HepG2 (cell line): ENCODE measurements around the gene ZBTB46. TPM values are rescaled to one million over a fixed set of nuclear protein-coding genes. Genes with fewer than 3 reads are reported as not detected.

Source experiments
- ATAC-seq: fragments of 200-7000 bp; cut with Tn5 transposase; 3 replicates; pipeline ENCODE4 v1.9.1; 2020; ENCODE audit warnings: mild to moderate bottlenecking, moderate library complexity
- BruUV-seq: library from RNA; stranded (reverse); fragments of 400-500 nt; replicated peaks from 2 replicates; lab custom pipeline; 2021; lab: Mats Ljungman, UMichigan
- CTCF ChIA-PET: fragments of 300-600 bp; formaldehyde crosslinking; extraction: SDS; loops from one replicate; lab custom pipeline; 2021; ENCODE audit warnings: low total read pairs, inconsistent platforms, low intra/inter-chr PET ratio; lab: Yijun Ruan, JAX
- POLR2A ChIA-PET: fragments of 350-600 bp; sonication (Branson Sonifier 250); formaldehyde crosslinking; loops from one replicate; lab custom pipeline; 2020; ENCODE audit warnings: antibody characterized with exemption, inconsistent platforms; lab: Yijun Ruan, JAX
- DNase-seq: peaks from one replicate; pipeline ENCODE4 v3.0.0-alpha.2; 2015; ENCODE audit warnings: low spot score
- FAIRE-seq: peaks from 3 replicates; lab custom pipeline; 2011; peaks lifted over from hg19 to GRCh38; lab: Jason Lieb, UNC
- H2AFZ ChIP-seq: one replicate; pipeline ENCODE4 v1.6.1; 2011; ENCODE audit warnings: low read length, inconsistent platforms
- H3K27ac ChIP-seq: fragments of 300-600 bp; 3 replicates; pipeline ENCODE4 v1.8.0; 2011; ENCODE audit warnings: mixed run types, mild to moderate bottlenecking, mixed read lengths, low read length, inconsistent platforms; ENCODE audit not compliant: insufficient read depth; ENCODE audit errors: extremely low read length
- H3K27me3 ChIP-seq, 2 experiments: fragments of 200-600 bp in 1 of 2; 2 replicates in 1 of 2; 3 replicates in 1 of 2; pipeline versions ENCODE4 v1.6.0 to v1.8.0; 2011; ENCODE audit warnings: low read length in 2 of 2, mild to moderate bottlenecking in 2 of 2, moderate library complexity in 2 of 2, inconsistent platforms in 1 of 2; ENCODE audit not compliant: insufficient read depth in 2 of 2, control insufficient read depth in 1 of 2
- H3K36me3 ChIP-seq, 2 experiments: fragments of 200-600 bp in 1 of 2; replicated peaks in 1 of 2; 2 replicates in 1 of 2; 3 replicates in 1 of 2; pipeline versions ENCODE4 v1.5.1 to v1.8.0; 2011; ENCODE audit warnings: low read length in 2 of 2, inconsistent platforms in 1 of 2; ENCODE audit not compliant: insufficient read depth in 2 of 2, control insufficient read depth in 1 of 2
- H3K4me1 ChIP-seq: 2 replicates; pipeline ENCODE4 v1.5.1; 2012; ENCODE audit warnings: low read length, inconsistent platforms; ENCODE audit not compliant: insufficient read depth
- H3K4me2 ChIP-seq: 2 replicates; pipeline ENCODE4 v1.6.0; 2011; ENCODE audit warnings: low read depth, low read length, inconsistent platforms
- H3K4me3 ChIP-seq, 3 experiments: fragments of 200-600 bp in 1 of 3; sonication (generic), shearing (Covaris generic) in 1 of 3; replicated peaks in 1 of 3; 2 replicates each; pipeline ENCODE4 v1.5.1; 2011 to 2016; ENCODE audit warnings: low read length in 3 of 3, inconsistent platforms in 2 of 3, low read depth in 2 of 3, mild to moderate bottlenecking in 2 of 3, control low read depth in 1 of 3, mixed read lengths in 1 of 3; ENCODE audit not compliant: insufficient read depth in 1 of 3
- H3K79me2 ChIP-seq: one replicate; pipeline ENCODE4 v1.6.1; 2011; ENCODE audit warnings: low read length, inconsistent platforms; ENCODE audit not compliant: insufficient read depth
- H3K9ac ChIP-seq: 2 replicates; pipeline ENCODE4 v1.6.0; 2011; ENCODE audit warnings: mild to moderate bottlenecking, low read depth, low read length, inconsistent platforms; ENCODE audit not compliant: insufficient read depth
- H3K9me3 ChIP-seq: 2 replicates; pipeline ENCODE4 v1.5.1; 2012; ENCODE audit warnings: mild to moderate bottlenecking, low read length
- H4K20me1 ChIP-seq: 2 replicates; pipeline ENCODE4 v1.6.0; 2011; ENCODE audit warnings: inconsistent platforms, mild to moderate bottlenecking, low read length, moderate library complexity; ENCODE audit not compliant: insufficient read depth
- FOXC1 ChIP-seq: sonication (generic); formaldehyde crosslinking; IDR thresholded peaks from 2 replicates; pipeline ENCODE4 v1.8.0; 2022; ENCODE audit warnings: mild to moderate bottlenecking, missing genetic modification reagents, borderline replicate concordance
- KDM5B ChIP-seq: sonication (generic); formaldehyde crosslinking; IDR thresholded peaks from 2 replicates; pipeline ENCODE4 v1.4.0; 2020; ENCODE audit warnings: missing genetic modification reagents, mild to moderate bottlenecking, borderline replicate concordance
- MAF1 ChIP-seq: sonication (generic); formaldehyde crosslinking; IDR thresholded peaks from 2 replicates; pipeline ENCODE4 v1.5.0; 2020; ENCODE audit warnings: missing genetic modification reagents, borderline replicate concordance
- MTF2 ChIP-seq: sonication (generic); formaldehyde crosslinking; IDR thresholded peaks from 2 replicates; pipeline ENCODE4 v1.5.0; 2020; ENCODE audit warnings: missing genetic modification reagents, borderline replicate concordance
- PHF21A ChIP-seq: sonication (generic); formaldehyde crosslinking; IDR thresholded peaks from 2 replicates; pipeline ENCODE4 v1.5.0; 2020; ENCODE audit warnings: mild to moderate bottlenecking, missing genetic modification reagents
- POLR2A ChIP-seq, 2 experiments: IDR thresholded peaks; 2 replicates each; pipeline ENCODE4 v1.6.1; 2011; ENCODE audit warnings: low read depth in 2 of 2, low read length in 2 of 2, mild to moderate bottlenecking in 1 of 2, moderate library complexity in 1 of 2; ENCODE audit not compliant: insufficient read depth in 1 of 2
- SNRNP70 ChIP-seq: fragments of 200-400 bp; formaldehyde crosslinking; IDR thresholded peaks from 2 replicates; pipeline ENCODE4 v1.6.1; 2017; ENCODE audit warnings: mild to moderate bottlenecking, low read depth, low read length, moderate library complexity
- ZBTB42 ChIP-seq: sonication (generic); formaldehyde crosslinking; IDR thresholded peaks from 2 replicates; pipeline ENCODE4 v1.5.0; 2020; ENCODE audit warnings: mild to moderate bottlenecking, missing genetic modification reagents
- ZBTB7B ChIP-seq: sonication (generic); formaldehyde crosslinking; IDR thresholded peaks from 2 replicates; pipeline ENCODE4 v1.4.0; 2020; ENCODE audit warnings: missing genetic modification reagents
- ZFP37 ChIP-seq: sonication (generic); formaldehyde crosslinking; IDR thresholded peaks from 2 replicates; pipeline ENCODE4 v1.4.0; 2020; ENCODE audit warnings: missing genetic modification reagents, borderline replicate concordance
- ZNF629 ChIP-seq: sonication (generic); formaldehyde crosslinking; conservative IDR thresholded peaks from 2 replicates; pipeline ENCODE4 v1.5.0; 2020; ENCODE audit warnings: missing genetic modification reagents
- ZNF724P ChIP-seq: sonication (generic); formaldehyde crosslinking; IDR thresholded peaks from 2 replicates; pipeline ENCODE4 v1.8.0; 2022; ENCODE audit warnings: missing genetic modification reagents, borderline replicate concordance
- ZNF737 ChIP-seq: sonication (generic); formaldehyde crosslinking; IDR thresholded peaks from 2 replicates; pipeline ENCODE4 v1.5.0; 2020; ENCODE audit warnings: missing genetic modification reagents, mild to moderate bottlenecking, borderline replicate concordance
- WGBS: methylation state at CpG from one replicate; pipeline ENCODE4 v1.1.6; 2017; ENCODE audit warnings: low lambda C conversion rate; 5-methylcytosine and 5-hydroxymethylcytosine counted together
- in situ Hi-C: cut with HindIII; loops from 2 replicates; pipeline ENCODE4 v1.10.0; 2017; ENCODE audit warnings: low pct_unique_long_range_greater_than_20kb; ENCODE audit not compliant: extremely low pct_ligation_motif_present
- intact Hi-C: fragments of 100-400 bp; cut with micrococcal nuclease; formaldehyde crosslinking; loops from one replicate; pipeline ENCODE4 v1.10.0; 2022; ENCODE audit not compliant: unreplicated experiment
- polyA plus RNA-seq, 8 experiments: library from polyadenylated mRNA; depleted of rRNA in 3 of 8; stranded (reverse) in 7 of 8; unstranded in 1 of 8; fragments of >200 nt; fragmentation: Illumina TruSeq in 4 of 8; extraction: Trizol in 4 of 8; gene quantifications; 2 replicates each; pipeline versions ENCODE4 v1.2.1 to v1.2.3, GENCODE V29; 2011 to 2016; ENCODE audit warnings: low read depth in 4 of 8, missing spikeins in 1 of 8, mixed read lengths in 1 of 8; ENCODE audit not compliant: insufficient read depth in 1 of 8
- total RNA-seq, 5 experiments: library from RNA; depleted of rRNA; stranded (reverse); fragments of >200 nt; fragmentation: Illumina TruSeq; extraction: Trizol; gene quantifications; 2 replicates each; pipeline ENCODE4 v1.2.3, GENCODE V29; 2016; ENCODE audit warnings: low read depth in 1 of 5
- TF ChIP-seq, protein P1 (sequence below): sonication (generic); formaldehyde crosslinking; IDR thresholded peaks from 2 replicates; pipeline ENCODE4 v1.8.0; 2022; ENCODE audit warnings: mild to moderate bottlenecking, missing genetic modification reagents, moderate library complexity
- TF ChIP-seq, protein P2 (sequence below): sonication (generic); formaldehyde crosslinking; IDR thresholded peaks from 2 replicates; pipeline ENCODE4 v1.4.0; 2020; ENCODE audit warnings: missing genetic modification reagents
- TF ChIP-seq, protein P3 (sequence below): sonication (generic); formaldehyde crosslinking; IDR thresholded peaks from 2 replicates; pipeline ENCODE4 v1.4.0; 2020; ENCODE audit warnings: missing genetic modification reagents, borderline replicate concordance
- TF ChIP-seq, protein P4 (sequence below): sonication (generic); formaldehyde crosslinking; IDR thresholded peaks from 2 replicates; pipeline ENCODE4; 2020; ENCODE audit warnings: missing genetic modification reagents, mild to moderate bottlenecking, borderline replicate concordance

Gene ZBTB46
- total and polyA plus RNA-seq, 2 of the 13 experiments (the other 11 are each of a cell fraction or from before 2014, with no cell fraction given) = 1.6 to 13.5 TPM

DNA sequence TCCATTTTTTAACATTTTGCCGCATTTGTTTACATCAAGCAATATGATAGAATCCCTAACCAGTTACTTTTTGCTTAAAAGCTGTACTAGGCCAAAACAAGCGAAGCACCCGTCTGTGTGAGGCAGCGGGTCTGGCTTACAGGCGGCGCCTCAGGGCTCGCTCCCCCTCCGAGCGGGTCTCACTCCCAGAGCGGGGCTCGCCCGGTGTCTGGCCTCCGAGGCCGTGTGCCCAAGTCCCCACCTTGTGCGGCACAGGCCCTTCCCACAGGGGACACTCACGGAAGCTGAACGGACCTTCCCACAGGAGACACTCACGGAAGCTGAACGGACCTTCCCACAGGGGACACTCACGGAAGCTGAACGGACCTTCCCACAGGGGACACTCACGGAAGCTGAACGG lies 23.4 kb downstream of the ZBTB46 start:
- no peak for ATAC-seq
- H2AFZ ChIP-seq = no peak overlapping the region
- H3K9ac ChIP-seq = no peak overlapping the region
- CTCF ChIA-PET = no interaction called here
- H3K9me3 ChIP-seq = no peaks in the 10 kb centered on the region
- H3K4me3 ChIP-seq = no peak overlapping the region
- 94% methylated on average over 23 of the region's 23 CpGs for WGBS
- H4K20me1 ChIP-seq = no peaks in the 10 kb centered on the region
- FAIRE-seq = no peak
- H3K36me3 ChIP-seq = no peaks in the 10 kb centered on the region
- POLR2A ChIA-PET = interaction anchor here (0.7 kb wide), 1 partner anchor 69 kb away, joined by 3 read pairs; no protein-coding TSS in a partner anchor
- intact Hi-C loops = no loop called here
- H3K79me2 ChIP-seq = no peaks in the 10 kb centered on the region
- peaks cover 29% of the 10 kb centered on the region for H3K4me1 ChIP-seq
- no peak for DNase-seq
- no peak overlapping the region for H3K4me2 ChIP-seq
- no peaks in the 10 kb centered on the region for H3K27me3 ChIP-seq
- in situ Hi-C loops = no loop called here
- no TSS peak for BruUV-seq
- no peak overlapping the region for H3K27ac ChIP-seq
- TF ChIP-seq ZNF629 (CRISPR knock-in tag) (no peak), ZNF724P (no peak), ZFP37 (CRISPR knock-in tag) (no peak), ZBTB7B (no peak), ZBTB42 (CRISPR knock-in tag) (no peak), FOXC1 (CRISPR knock-in tag) (no peak), MAF1 (no peak), PHF21A (CRISPR knock-in tag) (no peak), ZNF737 (CRISPR knock-in tag) (no peak), MTF2 (no peak), POLR2A (IDR thresholded peaks at IDR 0.05; ENCODE audit: insufficient read depth in 1 of 2, low read depth in 2 of 2, low read length in 2 of 2) (no peak), SNRNP70 (no peak), KDM5B (CRISPR knock-in tag) (no peak)
- TF ChIP-seq, protein P1, sequence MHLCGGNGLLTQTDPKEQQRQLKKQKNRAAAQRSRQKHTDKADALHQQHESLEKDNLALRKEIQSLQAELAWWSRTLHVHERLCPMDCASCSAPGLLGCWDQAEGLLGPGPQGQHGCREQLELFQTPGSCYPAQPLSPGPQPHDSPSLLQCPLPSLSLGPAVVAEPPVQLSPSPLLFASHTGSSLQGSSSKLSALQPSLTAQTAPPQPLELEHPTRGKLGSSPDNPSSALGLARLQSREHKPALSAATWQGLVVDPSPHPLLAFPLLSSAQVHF = no peak
- TF ChIP-seq, protein P2, sequence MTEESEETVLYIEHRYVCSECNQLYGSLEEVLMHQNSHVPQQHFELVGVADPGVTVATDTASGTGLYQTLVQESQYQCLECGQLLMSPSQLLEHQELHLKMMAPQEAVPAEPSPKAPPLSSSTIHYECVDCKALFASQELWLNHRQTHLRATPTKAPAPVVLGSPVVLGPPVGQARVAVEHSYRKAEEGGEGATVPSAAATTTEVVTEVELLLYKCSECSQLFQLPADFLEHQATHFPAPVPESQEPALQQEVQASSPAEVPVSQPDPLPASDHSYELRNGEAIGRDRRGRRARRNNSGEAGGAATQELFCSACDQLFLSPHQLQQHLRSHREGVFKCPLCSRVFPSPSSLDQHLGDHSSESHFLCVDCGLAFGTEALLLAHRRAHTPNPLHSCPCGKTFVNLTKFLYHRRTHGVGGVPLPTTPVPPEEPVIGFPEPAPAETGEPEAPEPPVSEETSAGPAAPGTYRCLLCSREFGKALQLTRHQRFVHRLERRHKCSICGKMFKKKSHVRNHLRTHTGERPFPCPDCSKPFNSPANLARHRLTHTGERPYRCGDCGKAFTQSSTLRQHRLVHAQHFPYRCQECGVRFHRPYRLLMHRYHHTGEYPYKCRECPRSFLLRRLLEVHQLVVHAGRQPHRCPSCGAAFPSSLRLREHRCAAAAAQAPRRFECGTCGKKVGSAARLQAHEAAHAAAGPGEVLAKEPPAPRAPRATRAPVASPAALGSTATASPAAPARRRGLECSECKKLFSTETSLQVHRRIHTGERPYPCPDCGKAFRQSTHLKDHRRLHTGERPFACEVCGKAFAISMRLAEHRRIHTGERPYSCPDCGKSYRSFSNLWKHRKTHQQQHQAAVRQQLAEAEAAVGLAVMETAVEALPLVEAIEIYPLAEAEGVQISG = no peak
- TF ChIP-seq, protein P3, sequence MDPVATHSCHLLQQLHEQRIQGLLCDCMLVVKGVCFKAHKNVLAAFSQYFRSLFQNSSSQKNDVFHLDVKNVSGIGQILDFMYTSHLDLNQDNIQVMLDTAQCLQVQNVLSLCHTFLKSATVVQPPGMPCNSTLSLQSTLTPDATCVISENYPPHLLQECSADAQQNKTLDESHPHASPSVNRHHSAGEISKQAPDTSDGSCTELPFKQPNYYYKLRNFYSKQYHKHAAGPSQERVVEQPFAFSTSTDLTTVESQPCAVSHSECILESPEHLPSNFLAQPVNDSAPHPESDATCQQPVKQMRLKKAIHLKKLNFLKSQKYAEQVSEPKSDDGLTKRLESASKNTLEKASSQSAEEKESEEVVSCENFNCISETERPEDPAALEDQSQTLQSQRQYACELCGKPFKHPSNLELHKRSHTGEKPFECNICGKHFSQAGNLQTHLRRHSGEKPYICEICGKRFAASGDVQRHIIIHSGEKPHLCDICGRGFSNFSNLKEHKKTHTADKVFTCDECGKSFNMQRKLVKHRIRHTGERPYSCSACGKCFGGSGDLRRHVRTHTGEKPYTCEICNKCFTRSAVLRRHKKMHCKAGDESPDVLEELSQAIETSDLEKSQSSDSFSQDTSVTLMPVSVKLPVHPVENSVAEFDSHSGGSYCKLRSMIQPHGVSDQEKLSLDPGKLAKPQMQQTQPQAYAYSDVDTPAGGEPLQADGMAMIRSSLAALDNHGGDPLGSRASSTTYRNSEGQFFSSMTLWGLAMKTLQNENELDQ = no peak
- TF ChIP-seq, protein P4, sequence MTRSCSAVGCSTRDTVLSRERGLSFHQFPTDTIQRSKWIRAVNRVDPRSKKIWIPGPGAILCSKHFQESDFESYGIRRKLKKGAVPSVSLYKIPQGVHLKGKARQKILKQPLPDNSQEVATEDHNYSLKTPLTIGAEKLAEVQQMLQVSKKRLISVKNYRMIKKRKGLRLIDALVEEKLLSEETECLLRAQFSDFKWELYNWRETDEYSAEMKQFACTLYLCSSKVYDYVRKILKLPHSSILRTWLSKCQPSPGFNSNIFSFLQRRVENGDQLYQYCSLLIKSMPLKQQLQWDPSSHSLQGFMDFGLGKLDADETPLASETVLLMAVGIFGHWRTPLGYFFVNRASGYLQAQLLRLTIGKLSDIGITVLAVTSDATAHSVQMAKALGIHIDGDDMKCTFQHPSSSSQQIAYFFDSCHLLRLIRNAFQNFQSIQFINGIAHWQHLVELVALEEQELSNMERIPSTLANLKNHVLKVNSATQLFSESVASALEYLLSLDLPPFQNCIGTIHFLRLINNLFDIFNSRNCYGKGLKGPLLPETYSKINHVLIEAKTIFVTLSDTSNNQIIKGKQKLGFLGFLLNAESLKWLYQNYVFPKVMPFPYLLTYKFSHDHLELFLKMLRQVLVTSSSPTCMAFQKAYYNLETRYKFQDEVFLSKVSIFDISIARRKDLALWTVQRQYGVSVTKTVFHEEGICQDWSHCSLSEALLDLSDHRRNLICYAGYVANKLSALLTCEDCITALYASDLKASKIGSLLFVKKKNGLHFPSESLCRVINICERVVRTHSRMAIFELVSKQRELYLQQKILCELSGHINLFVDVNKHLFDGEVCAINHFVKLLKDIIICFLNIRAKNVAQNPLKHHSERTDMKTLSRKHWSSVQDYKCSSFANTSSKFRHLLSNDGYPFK (CRISPR knock-in tag) = no peak
